SK-N-MC (cell line): ENCODE data around the gene LRIG1.

Source experiments
- EZH2 ChIP-seq: fragments of 200-600 bp; sonication (generic); IDR thresholded peaks from one replicate; pipeline ENCODE4 v1.6.1; 2017; ENCODE audit warnings: antibody characterized with exemption
- FOXP2 ChIP-seq: optimal IDR thresholded peaks from 2 replicates; pipeline ENCODE3; 2011; ENCODE audit warnings: mild to moderate bottlenecking, moderate library complexity; ENCODE audit not compliant: insufficient read depth; ENCODE audit errors: extremely low read length, control extremely low read depth
- POLR2AphosphoS5 ChIP-seq: IDR thresholded peaks from 2 replicates; pipeline ENCODE4 v1.6.1; 2012; ENCODE audit warnings: mild to moderate bottlenecking, low read depth, low read length, borderline replicate concordance

- TF ChIP-seq POLR2AphosphoS5 (no peak), EZH2 (no peak), FOXP2 (no peak)
Observed at GRCh38 chr3:66353530-66353929, 147.3 kb downstream of the LRIG1 start.
